Calu3 (cell line): ENCODE data around the gene TENM3. TPM values are rescaled to one million over a fixed set of nuclear protein-coding genes. Genes with fewer than 3 reads are reported as not detected.

Source experiments
- BruUV-seq: library from RNA; stranded (reverse); fragments of 400-500 nt; replicated peaks from 2 replicates; lab custom pipeline; 2021; lab: Mats Ljungman, UMichigan
- CTCF ChIA-PET: fragments of 300-600 bp; sonication (Branson Sonifier 250); formaldehyde crosslinking; loops from one replicate; lab custom pipeline; 2022; ENCODE audit warnings: antibody characterized with exemption; lab: Charles Lee
- DNase-seq: peaks from one replicate; pipeline ENCODE4 v3.0.0; 2022
- H3K27ac Mint-ChIP-seq: one replicate; pipeline ENCODE4 v1.8.0; 2022; ENCODE audit warnings: mixed read lengths; ENCODE audit not compliant: unreplicated experiment
- H3K27me3 Mint-ChIP-seq: one replicate; pipeline ENCODE4 v1.8.0; 2022; ENCODE audit warnings: mixed read lengths; ENCODE audit not compliant: unreplicated experiment
- H3K36me3 Mint-ChIP-seq: one replicate; pipeline ENCODE4 v1.8.0; 2022; ENCODE audit warnings: mild to moderate bottlenecking, moderate library complexity, mixed read lengths; ENCODE audit not compliant: insufficient read depth, unreplicated experiment
- H3K4me1 Mint-ChIP-seq: one replicate; pipeline ENCODE4 v1.8.0; 2022; ENCODE audit warnings: mild to moderate bottlenecking, low read depth, mixed read lengths; ENCODE audit not compliant: unreplicated experiment
- H3K4me3 Mint-ChIP-seq: one replicate; pipeline ENCODE4 v1.8.0; 2022; ENCODE audit warnings: mild to moderate bottlenecking, low read depth, moderate library complexity, mixed read lengths; ENCODE audit not compliant: unreplicated experiment
- H3K9me3 Mint-ChIP-seq: one replicate; pipeline ENCODE4 v1.8.0; 2022; ENCODE audit warnings: low read depth, mixed read lengths; ENCODE audit not compliant: unreplicated experiment
- CTCF ChIP-seq: fragments of 200-600 bp; IDR thresholded peaks from one replicate; pipeline ENCODE4 v1.8.0; 2022; ENCODE audit warnings: antibody characterized with exemption; ENCODE audit not compliant: unreplicated experiment
- intact Hi-C: fragments of 100-400 bp; cut with micrococcal nuclease; formaldehyde crosslinking; loops from one replicate; pipeline ENCODE4 v1.10.0; 2022; ENCODE audit not compliant: unreplicated experiment
- total RNA-seq: library from RNA; stranded (reverse); gene quantifications from 2 replicates; pipeline ENCODE4 v1.2.3, GENCODE V29; 2022

TENM3 gene
- total RNA-seq, 1 experiment from 2014 or later: 5.9 TPM

GRCh38 chr4:182400081-182400480, 156.9 kb downstream of the TENM3 start:
- CTCF ChIA-PET: interaction anchor here (0.6 to 1.0 kb wide), 2 partner anchors 20 to 327 kb away, joined by 3 read pairs; no protein-coding TSS in a partner anchor
- Mint-ChIP-seq H3K27ac (no peak overlapping the region), H3K9me3 (no peaks in the 10 kb centered on the region), H3K4me3 (no peak overlapping the region), H3K36me3 (peaks cover under 1% of the 10 kb centered on the region), H3K4me1 (no peaks in the 10 kb centered on the region), H3K27me3 (no peaks in the 10 kb centered on the region)
- intact Hi-C loops: no loop called here
- BruUV-seq: no TSS peak
- DNase-seq: no peak
- TF ChIP-seq CTCF: no peak

GRCh38 chr4:182400790-182401189, 157.6 kb downstream of the TENM3 start:
- intact Hi-C loops: no loop called here
- no peak overlapping the region for H3K27ac Mint-ChIP-seq

GRCh38 chr4:182404376-182404775, 161.2 kb downstream of the TENM3 start:
- CTCF ChIA-PET: no interaction called here
- H3K27me3 Mint-ChIP-seq: no peaks in the 10 kb centered on the region
- no peaks in the 10 kb centered on the region for H3K4me1 Mint-ChIP-seq
- no peak overlapping the region for H3K4me3 Mint-ChIP-seq
- no peak for DNase-seq
- H3K9me3 Mint-ChIP-seq: no peaks in the 10 kb centered on the region
- intact Hi-C loops: no loop called here
- peaks cover 3% of the 10 kb centered on the region for H3K36me3 Mint-ChIP-seq
- no TSS peak for BruUV-seq
- no peak overlapping the region for H3K27ac Mint-ChIP-seq
- no peak for TF ChIP-seq CTCF

More at GRCh38 chr4:182400790-182401189, 157.6 kb downstream of the TENM3 start:
- no peak for TF ChIP-seq CTCF
- no peaks in the 10 kb centered on the region for H3K4me1 Mint-ChIP-seq
- no TSS peak for BruUV-seq
- no peaks in the 10 kb centered on the region for H3K9me3 Mint-ChIP-seq
- H3K36me3 Mint-ChIP-seq: peaks cover 3% of the 10 kb centered on the region
- H3K27me3 Mint-ChIP-seq: no peaks in the 10 kb centered on the region
- CTCF ChIA-PET: interaction anchor here (1.0 kb wide), 1 partner anchor 19 kb away, joined by 3 read pairs; no protein-coding TSS in a partner anchor
- no peak for DNase-seq
- no peak overlapping the region for H3K4me3 Mint-ChIP-seq

GRCh38 chr4:182405087-182405486, 161.9 kb downstream of the TENM3 start:
- DNase-seq: no peak
- no TSS peak for BruUV-seq
- Mint-ChIP-seq H3K27me3 (no peaks in the 10 kb centered on the region), H3K9me3 (no peaks in the 10 kb centered on the region), H3K36me3 (peaks cover 3% of the 10 kb centered on the region), H3K4me3 (no peak overlapping the region), H3K4me1 (no peaks in the 10 kb centered on the region), H3K27ac (no peak overlapping the region)
- intact Hi-C loops: no loop called here
- no peak for TF ChIP-seq CTCF
- CTCF ChIA-PET: no interaction called here
